Activated CD4-positive, alpha-beta memory T cell treated with anti-CD3 and anti-CD28 coated beads, Interleukin-2, amount 10 ng/mL, durations not matched to agents 7 days and 5 days (primary cell): ENCODE data around the gene TAF11L9. TPM values are rescaled to one million over a fixed set of nuclear protein-coding genes. Genes with fewer than 3 reads are reported as not detected.

ENCODE experiments used
- total RNA-seq, 2 experiments: library from RNA; stranded (reverse); gene quantifications; one replicate each; pipeline ENCODE4 v1.2.3, GENCODE V29; 2021

TAF11L9 gene
- total RNA-seq, 2 experiments from 2014 or later: not detected

Other genes starting within 250 kb of the TAF11L9 start
- gene TAF11L2, start 96.2 kb downstream of the TAF11L9 start, total RNA-seq: not detected
- not detected for gene TAF11L3, start 76.0 kb downstream of the TAF11L9 start, total RNA-seq
- not detected for gene TAF11L4, start 72.6 kb downstream of the TAF11L9 start, total RNA-seq
- not detected for gene TAF11L5, start 69.2 kb downstream of the TAF11L9 start, total RNA-seq
- not detected for gene TAF11L6, start 65.7 kb downstream of the TAF11L9 start, total RNA-seq
- gene TAF11L7, start 8.6 kb downstream of the TAF11L9 start, total RNA-seq: not detected
- not detected for gene TAF11L8, start 3.4 kb downstream of the TAF11L9 start, total RNA-seq
- gene TAF11L10, start 3.4 kb upstream of the TAF11L9 start, total RNA-seq: not detected
- not detected for gene TAF11L11, start 9.8 kb upstream of the TAF11L9 start, total RNA-seq
- not detected for gene TAF11L12, start 16.0 kb upstream of the TAF11L9 start, total RNA-seq
- not detected for gene TAF11L13, start 37.7 kb upstream of the TAF11L9 start, total RNA-seq
- not detected for gene TAF11L14, start 40.1 kb upstream of the TAF11L9 start, total RNA-seq